HG03558 (cell line): ENCODE data around the gene PXMP4.

Experiments used
- ATAC-seq: cut with Tn5 transposase; IDR thresholded peaks from one replicate; pipeline ENCODE4 v1.9.1; 2021; ENCODE audit warnings: moderate number of reproducible peaks; ENCODE audit not compliant: unreplicated experiment; ENCODE audit errors: extremely low read depth

PXMP4 gene

GRCh38 chr20:33732166-33732970 lies 12.3 kb upstream of the PXMP4 start:
- ATAC-seq = peak; percentile 26

GRCh38 chr20:33731693-33732165 lies 11.6 kb upstream of the PXMP4 start, which contains the start of gene ZNF341:
TSS of gene ZNF341 (plus strand) at chr20:33731996. CDS start at chr20:33732022, 26 bp downstream.
- peak; percentile 36 for ATAC-seq

GRCh38 chr20:33730946-33731692 lies 11.0 kb upstream of the PXMP4 start:
- no peak for ATAC-seq

GRCh38 chr20:33729101-33729500 lies 9.0 kb upstream of the PXMP4 start:
- no peak for ATAC-seq

- ATAC-seq = no peak
Measured at GRCh38 chr20:33728463-33728862, 8.4 kb upstream of the PXMP4 start.

GRCh38 chr20:33727806-33728205 lies 7.7 kb upstream of the PXMP4 start:
- ATAC-seq = no peak

- ATAC-seq = no peak
Measured at GRCh38 chr20:33727115-33727479, 7.0 kb upstream of the PXMP4 start.

GRCh38 chr20:33725607-33726264 lies 5.6 kb upstream of the PXMP4 start:
- ATAC-seq = no peak

GRCh38 chr20:33724439-33725094 lies 4.5 kb upstream of the PXMP4 start:
- ATAC-seq = no peak

- no peak for ATAC-seq
Measured at GRCh38 chr20:33721391-33722140, 1.5 kb upstream of the PXMP4 start.

- ATAC-seq = no peak
Measured at GRCh38 chr20:33719277-33719988, 677 bp downstream of the PXMP4 start.

GRCh38 chr20:33716498-33716897 lies 3.6 kb downstream of the PXMP4 start:
- ATAC-seq = no peak

GRCh38 chr20:33713865-33714367 lies 6.2 kb downstream of the PXMP4 start:
- no peak for ATAC-seq

GRCh38 chr20:33711446-33711738 lies 8.7 kb downstream of the PXMP4 start:
- no peak for ATAC-seq

GRCh38 chr20:33710681-33711445 lies 9.2 kb downstream of the PXMP4 start:
- no peak for ATAC-seq

- no peak for ATAC-seq
Measured at GRCh38 chr20:33709905-33710541, 10.1 kb downstream of the PXMP4 start.

- ATAC-seq = no peak
Measured at GRCh38 chr20:33709398-33709797, 10.7 kb downstream of the PXMP4 start.

GRCh38 chr20:33707668-33708067 lies 12.4 kb downstream of the PXMP4 start:
- ATAC-seq = no peak
